ENCODE data around the gene FOXP2.
"Not testable (repeated sequence)": the region's sequence is repeated elsewhere in the genome, so short reads cannot be mapped to it uniquely, and the experiment has no call there.

Gene FOXP2

DNA sequence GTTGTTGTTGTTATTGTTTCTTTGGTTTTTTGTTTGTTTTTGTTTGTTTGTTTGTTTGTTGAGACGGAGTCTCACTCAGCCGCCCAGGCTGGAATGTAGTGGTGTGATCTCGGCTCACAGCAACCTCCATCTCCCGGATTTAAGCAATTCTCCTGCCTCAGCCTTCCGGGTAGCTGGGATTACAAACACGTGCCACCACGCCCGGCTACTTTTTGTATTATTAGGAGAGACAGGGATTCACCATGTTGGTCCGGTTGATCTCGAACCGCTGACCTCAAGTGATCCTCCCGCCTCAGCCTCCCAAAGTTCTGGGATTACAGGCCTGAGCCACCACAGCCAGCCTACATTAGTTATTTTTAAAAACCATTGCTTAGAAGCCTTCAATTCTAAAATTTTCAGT, 45.0 kb downstream of the FOXP2 start:
- Histone ChIP-seq H3K36me3 (ENCODE audit: control insufficient read depth in 2 of 2, insufficient read depth in 2 of 2, low read length in 2 of 2) (no peaks in the 10 kb centered on the region), H3K4me3 (ENCODE audit: low read length in 2 of 2) (no peak overlapping the region), H3K27me3 (ENCODE audit: control insufficient read depth in 1 of 2, insufficient read depth in 2 of 2, low read length in 2 of 2) (no peaks in the 10 kb centered on the region), H3K9me3 (ENCODE audit: control insufficient read depth in 2 of 2, low read length in 2 of 2) (no peaks in the 10 kb centered on the region), H3K9ac (ENCODE audit: low read length in 2 of 2) (no peak overlapping the region), H3K27ac (ENCODE audit: low read length) (no peak overlapping the region), H3K4me1 (ENCODE audit: control insufficient read depth, insufficient read depth, low read length) (no peaks in the 10 kb centered on the region)

DNA sequence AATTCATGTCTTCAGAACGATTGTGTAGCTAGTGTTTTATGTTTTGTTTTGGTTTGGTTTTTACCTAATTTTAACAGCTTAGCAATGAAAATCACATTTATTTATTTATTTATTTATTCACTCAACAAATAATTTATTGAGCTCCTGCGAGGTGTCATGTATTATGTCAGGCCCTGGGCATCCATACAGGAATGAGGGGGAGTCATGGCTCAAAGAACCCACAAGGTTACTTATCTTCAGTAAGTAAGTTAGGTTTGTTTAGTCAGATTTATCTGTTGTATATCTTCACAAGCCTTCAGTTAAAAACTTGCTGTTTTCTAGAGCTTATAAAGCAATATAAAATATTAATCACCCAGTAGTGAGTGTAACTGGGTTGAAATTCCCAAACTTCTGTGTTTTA, 45.4 kb downstream of the FOXP2 start:
- Histone ChIP-seq H3K9me3 (ENCODE audit: control insufficient read depth in 2 of 2, low read length in 2 of 2) (no peaks in the 10 kb centered on the region), H3K27ac (ENCODE audit: low read length) (no peak overlapping the region), H3K36me3 (ENCODE audit: control insufficient read depth in 2 of 2, insufficient read depth in 2 of 2, low read length in 2 of 2) (no peaks in the 10 kb centered on the region), H3K27me3 (ENCODE audit: control insufficient read depth in 1 of 2, insufficient read depth in 2 of 2, low read length in 2 of 2) (no peaks in the 10 kb centered on the region), H3K4me1 (ENCODE audit: control insufficient read depth, insufficient read depth, low read length) (no peaks in the 10 kb centered on the region), H3K4me3 (ENCODE audit: low read length in 2 of 2) (no peak overlapping the region), H3K9ac (ENCODE audit: low read length in 2 of 2) (no peak overlapping the region)

DNA sequence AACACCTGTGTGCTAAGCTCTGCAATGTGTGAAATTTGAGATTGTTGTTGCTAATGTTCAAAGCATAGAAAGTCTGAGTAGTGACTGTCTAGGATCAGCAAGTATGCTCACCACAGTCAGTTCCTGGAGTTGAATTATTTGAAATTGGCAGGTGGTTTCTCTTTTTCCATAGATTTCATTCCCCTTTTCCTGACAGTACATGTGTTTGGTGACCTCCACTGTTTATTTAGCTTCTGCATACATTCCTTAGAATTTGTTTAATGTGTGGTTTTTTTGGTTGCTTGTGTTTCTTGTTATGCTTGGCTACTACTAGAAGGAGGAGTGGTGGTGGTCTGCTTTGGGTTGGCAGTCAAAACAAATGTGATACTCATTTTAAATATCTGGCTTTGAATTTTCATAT, 52.3 kb downstream of the FOXP2 start:
- Histone ChIP-seq H3K4me1 (ENCODE audit: control insufficient read depth, insufficient read depth, low read length) (no peaks in the 10 kb centered on the region), H3K9ac (ENCODE audit: low read length in 2 of 2) (no peak overlapping the region), H3K9me3 (ENCODE audit: control insufficient read depth in 2 of 2, low read length in 2 of 2) (no peaks in the 10 kb centered on the region), H3K36me3 (ENCODE audit: control insufficient read depth in 2 of 2, insufficient read depth in 2 of 2, low read length in 2 of 2) (no peaks in the 10 kb centered on the region), H3K27ac (ENCODE audit: low read length) (no peak overlapping the region), H3K4me3 (ENCODE audit: low read length in 2 of 2) (no peak overlapping the region), H3K27me3 (ENCODE audit: control insufficient read depth in 1 of 2, insufficient read depth in 2 of 2, low read length in 2 of 2) (no peaks in the 10 kb centered on the region)

DNA sequence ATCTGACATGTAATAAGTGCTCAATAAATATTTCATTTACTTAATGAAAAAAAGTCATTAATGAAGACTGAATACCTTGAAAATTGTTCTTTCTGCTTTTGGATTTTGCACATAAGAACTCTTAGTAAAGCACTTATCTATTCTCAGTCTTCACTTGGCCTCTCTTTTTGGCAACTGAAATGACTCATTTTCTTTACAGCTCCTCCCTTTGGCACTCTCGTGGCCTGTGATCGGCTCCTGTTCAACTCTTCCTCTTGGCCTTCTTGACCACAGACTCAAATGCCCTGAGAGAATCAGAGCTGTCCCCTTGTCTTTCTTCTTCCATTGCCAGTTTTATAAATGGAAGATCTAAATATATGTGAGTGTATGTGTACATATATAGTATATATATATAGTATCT, 54.2 kb downstream of the FOXP2 start:
- no peaks in the 10 kb centered on the region for H3K4me1 ChIP-seq (ENCODE audit: control insufficient read depth, insufficient read depth, low read length)
- H3K9me3 ChIP-seq (ENCODE audit: control insufficient read depth in 2 of 2, low read length in 2 of 2) = no peaks in the 10 kb centered on the region
- H3K27ac ChIP-seq (ENCODE audit: low read length) = no peak overlapping the region
- H3K4me3 ChIP-seq (ENCODE audit: low read length in 2 of 2) = no peak overlapping the region
- no peaks in the 10 kb centered on the region for H3K27me3 ChIP-seq (ENCODE audit: control insufficient read depth in 1 of 2, insufficient read depth in 2 of 2, low read length in 2 of 2)
- no peak overlapping the region for H3K9ac ChIP-seq (ENCODE audit: low read length in 2 of 2)
- H3K36me3 ChIP-seq (ENCODE audit: control insufficient read depth in 2 of 2, insufficient read depth in 2 of 2, low read length in 2 of 2) = no peaks in the 10 kb centered on the region

DNA sequence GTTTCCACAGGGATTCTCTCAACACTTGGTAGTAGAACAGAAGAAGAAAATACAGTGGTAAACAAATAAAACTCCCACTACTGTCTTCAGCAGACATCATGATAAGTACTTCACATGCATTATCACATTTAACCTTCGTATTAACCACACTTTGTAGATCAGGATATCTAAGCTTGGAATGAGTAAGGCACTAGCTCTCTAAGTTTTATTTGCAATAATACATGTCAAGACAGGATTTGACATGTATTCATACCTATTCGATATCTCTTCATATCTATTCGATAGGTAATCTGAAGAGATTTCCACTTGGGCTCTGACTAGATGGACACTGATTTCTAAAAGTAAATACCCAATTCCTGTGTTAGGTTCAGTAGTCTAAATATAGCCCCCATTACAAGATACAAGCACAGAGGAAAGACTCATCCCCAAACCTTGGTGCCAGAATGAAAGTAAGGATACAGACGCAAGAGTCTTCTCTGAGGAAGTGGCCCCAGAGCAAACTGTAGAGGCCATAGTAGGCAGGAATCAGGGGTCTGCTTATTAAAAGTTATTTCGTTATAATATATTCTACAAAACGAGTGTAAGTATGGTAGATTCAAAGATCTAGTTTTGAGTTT, 58.4 kb downstream of the FOXP2 start:
- Histone ChIP-seq H3K9me3 (ENCODE audit: control insufficient read depth in 2 of 2, low read length in 2 of 2) (no peaks in the 10 kb centered on the region), H3K27me3 (ENCODE audit: control insufficient read depth in 1 of 2, insufficient read depth in 2 of 2, low read length in 2 of 2) (no peaks in the 10 kb centered on the region), H3K4me3 (ENCODE audit: low read length in 2 of 2) (no peak overlapping the region), H3K36me3 (ENCODE audit: control insufficient read depth in 2 of 2, insufficient read depth in 2 of 2, low read length in 2 of 2) (no peaks in the 10 kb centered on the region), H3K27ac (ENCODE audit: low read length) (no peak overlapping the region), H3K9ac (ENCODE audit: low read length in 2 of 2) (no peak overlapping the region), H3K4me1 (ENCODE audit: control insufficient read depth, insufficient read depth, low read length) (no peaks in the 10 kb centered on the region)

DNA sequence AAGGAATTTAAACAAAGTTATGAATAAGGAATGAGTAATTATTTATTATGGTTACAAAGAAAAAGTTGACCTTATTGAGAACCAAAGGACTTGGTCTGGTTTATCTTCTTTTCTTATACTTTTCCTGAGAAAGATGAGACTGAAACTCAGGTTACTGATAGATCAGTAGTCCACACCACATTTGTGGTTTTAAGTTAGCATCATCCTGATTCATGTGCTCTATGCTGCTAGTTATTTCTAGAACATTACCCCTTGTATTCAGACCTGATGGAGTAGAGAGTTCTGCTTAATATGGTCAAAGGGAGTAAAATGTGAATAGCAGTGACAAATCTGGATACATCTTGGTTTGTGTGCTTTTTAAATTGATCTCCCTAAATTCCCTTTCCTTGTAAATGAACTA, 63.8 kb downstream of the FOXP2 start:
- Histone ChIP-seq H3K36me3 (ENCODE audit: control insufficient read depth in 2 of 2, insufficient read depth in 2 of 2, low read length in 2 of 2) (no peaks in the 10 kb centered on the region), H3K9me3 (ENCODE audit: control insufficient read depth in 2 of 2, low read length in 2 of 2) (no peaks in the 10 kb centered on the region), H3K27ac (ENCODE audit: low read length) (no peak overlapping the region), H3K4me1 (ENCODE audit: control insufficient read depth, insufficient read depth, low read length) (no peaks in the 10 kb centered on the region), H3K4me3 (ENCODE audit: low read length in 2 of 2) (no peak overlapping the region), H3K27me3 (ENCODE audit: control insufficient read depth in 1 of 2, insufficient read depth in 2 of 2, low read length in 2 of 2) (no peaks in the 10 kb centered on the region), H3K9ac (ENCODE audit: low read length in 2 of 2) (no peak overlapping the region)

DNA sequence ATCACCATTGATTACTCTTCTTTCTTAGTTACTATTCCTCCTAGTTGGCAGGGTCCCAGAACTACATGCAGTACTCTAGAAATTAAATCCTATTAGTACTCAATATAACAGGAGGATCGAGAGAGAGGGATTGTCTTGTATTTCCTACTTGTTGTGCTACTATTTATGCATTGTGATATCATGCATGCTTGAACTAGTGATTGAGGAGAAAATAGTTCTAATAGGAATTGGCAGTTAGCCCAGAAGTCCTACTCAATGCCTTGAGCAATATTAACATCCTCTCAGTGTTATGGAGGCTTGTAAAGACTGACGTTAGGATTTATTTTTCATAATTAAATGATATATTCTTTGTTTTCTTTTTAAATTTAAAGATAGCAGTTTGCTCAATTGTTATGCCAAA, 67.4 kb downstream of the FOXP2 start:
- H3K27ac ChIP-seq (ENCODE audit: low read length) = no peak overlapping the region
- no peak overlapping the region for H3K4me3 ChIP-seq (ENCODE audit: low read length in 2 of 2)
- no peak overlapping the region for H3K9ac ChIP-seq (ENCODE audit: low read length in 2 of 2)
- H3K27me3 ChIP-seq (ENCODE audit: control insufficient read depth in 1 of 2, insufficient read depth in 2 of 2, low read length in 2 of 2) = no peaks in the 10 kb centered on the region
- no peaks in the 10 kb centered on the region for H3K9me3 ChIP-seq (ENCODE audit: control insufficient read depth in 2 of 2, low read length in 2 of 2)
- H3K4me1 ChIP-seq (ENCODE audit: control insufficient read depth, insufficient read depth, low read length) = no peaks in the 10 kb centered on the region
- no peaks in the 10 kb centered on the region for H3K36me3 ChIP-seq (ENCODE audit: control insufficient read depth in 2 of 2, insufficient read depth in 2 of 2, low read length in 2 of 2)

DNA sequence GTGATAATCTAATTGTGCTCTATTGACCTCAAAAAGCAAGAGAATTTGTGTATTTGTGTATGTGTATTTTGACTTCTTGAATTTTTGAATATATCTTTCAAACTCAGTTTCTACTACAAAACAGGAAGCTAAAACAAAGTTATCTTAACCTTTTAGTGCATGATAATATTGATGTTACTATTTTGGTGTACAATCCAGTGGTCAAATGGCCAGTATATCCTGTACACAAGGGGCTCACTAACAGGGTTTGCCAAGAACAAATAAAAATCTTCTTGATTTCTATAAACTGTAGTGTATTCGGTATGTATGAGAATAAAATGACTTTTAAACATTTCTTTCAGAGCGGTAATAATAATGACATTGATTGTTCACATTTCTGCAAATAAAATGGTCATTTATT, 69.6 kb downstream of the FOXP2 start:
- Histone ChIP-seq H3K27ac (ENCODE audit: low read length) (no peak overlapping the region), H3K9ac (ENCODE audit: low read length in 2 of 2) (no peak overlapping the region), H3K36me3 (ENCODE audit: control insufficient read depth in 2 of 2, insufficient read depth in 2 of 2, low read length in 2 of 2) (no peaks in the 10 kb centered on the region), H3K4me1 (ENCODE audit: control insufficient read depth, insufficient read depth, low read length) (no peaks in the 10 kb centered on the region), H3K4me3 (ENCODE audit: low read length in 2 of 2) (no peak overlapping the region), H3K9me3 (ENCODE audit: control insufficient read depth in 2 of 2, low read length in 2 of 2) (no peaks in the 10 kb centered on the region), H3K27me3 (ENCODE audit: control insufficient read depth in 1 of 2, insufficient read depth in 2 of 2, low read length in 2 of 2) (no peaks in the 10 kb centered on the region)

DNA sequence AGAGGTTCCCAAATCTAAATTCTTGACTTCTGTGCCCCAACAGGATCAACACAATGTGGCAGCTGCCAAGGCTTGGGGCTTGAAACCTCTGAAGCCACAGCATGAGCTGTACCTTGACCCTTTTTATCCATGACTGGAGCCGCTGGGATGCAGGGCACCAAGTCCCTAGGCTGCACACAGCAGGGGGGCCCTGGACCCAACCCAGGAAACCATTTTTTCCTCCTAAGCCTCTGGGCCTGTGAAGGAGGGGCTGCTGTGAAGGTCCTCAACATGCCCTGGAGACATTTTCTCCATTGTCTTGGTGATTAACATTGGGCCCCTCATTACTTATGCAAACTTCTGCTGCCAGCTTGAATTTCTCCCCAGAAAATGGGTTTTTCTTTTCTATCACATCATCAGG, 72.6 kb downstream of the FOXP2 start:
- no peaks in the 10 kb centered on the region for H3K4me1 ChIP-seq (ENCODE audit: control insufficient read depth, insufficient read depth, low read length)
- H3K4me3 ChIP-seq (ENCODE audit: low read length in 2 of 2) = no peak overlapping the region
- no peaks in the 10 kb centered on the region for H3K9me3 ChIP-seq (ENCODE audit: control insufficient read depth in 2 of 2, low read length in 2 of 2)
- H3K27ac ChIP-seq (ENCODE audit: low read length) = no peak overlapping the region
- no peak overlapping the region for H3K9ac ChIP-seq (ENCODE audit: low read length in 2 of 2)
- H3K36me3 ChIP-seq (ENCODE audit: control insufficient read depth in 2 of 2, insufficient read depth in 2 of 2, low read length in 2 of 2) = no peaks in the 10 kb centered on the region
- no peaks in the 10 kb centered on the region for H3K27me3 ChIP-seq (ENCODE audit: control insufficient read depth in 1 of 2, insufficient read depth in 2 of 2, low read length in 2 of 2)

DNA sequence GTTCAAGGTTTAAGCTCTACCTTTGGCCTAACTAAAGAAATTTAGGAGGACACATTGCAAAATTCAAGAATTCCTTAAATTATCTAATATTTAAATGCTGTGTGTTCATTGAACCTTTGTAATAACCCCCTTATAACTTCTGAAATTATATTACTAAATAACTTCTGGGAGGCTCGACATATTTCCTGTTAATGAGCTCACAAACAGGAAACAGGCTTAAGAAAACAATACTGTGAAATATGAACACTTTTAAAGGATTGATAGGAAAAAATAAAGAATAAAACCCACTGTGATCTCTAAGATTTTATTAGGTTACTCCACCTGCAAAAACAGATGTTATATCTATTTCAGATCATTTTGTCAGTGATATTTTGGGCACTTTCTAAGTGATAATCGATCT, 74.1 kb downstream of the FOXP2 start:
- Histone ChIP-seq H3K9ac (ENCODE audit: low read length in 2 of 2) (no peak overlapping the region), H3K4me1 (ENCODE audit: control insufficient read depth, insufficient read depth, low read length) (peaks cover 4% of the 10 kb centered on the region), H3K4me3 (ENCODE audit: low read length in 2 of 2) (no peak overlapping the region), H3K27me3 (ENCODE audit: control insufficient read depth in 1 of 2, insufficient read depth in 2 of 2, low read length in 2 of 2) (no peaks in the 10 kb centered on the region), H3K27ac (ENCODE audit: low read length) (no peak overlapping the region), H3K9me3 (ENCODE audit: control insufficient read depth in 2 of 2, low read length in 2 of 2) (no peaks in the 10 kb centered on the region), H3K36me3 (ENCODE audit: control insufficient read depth in 2 of 2, insufficient read depth in 2 of 2, low read length in 2 of 2) (no peaks in the 10 kb centered on the region)

DNA sequence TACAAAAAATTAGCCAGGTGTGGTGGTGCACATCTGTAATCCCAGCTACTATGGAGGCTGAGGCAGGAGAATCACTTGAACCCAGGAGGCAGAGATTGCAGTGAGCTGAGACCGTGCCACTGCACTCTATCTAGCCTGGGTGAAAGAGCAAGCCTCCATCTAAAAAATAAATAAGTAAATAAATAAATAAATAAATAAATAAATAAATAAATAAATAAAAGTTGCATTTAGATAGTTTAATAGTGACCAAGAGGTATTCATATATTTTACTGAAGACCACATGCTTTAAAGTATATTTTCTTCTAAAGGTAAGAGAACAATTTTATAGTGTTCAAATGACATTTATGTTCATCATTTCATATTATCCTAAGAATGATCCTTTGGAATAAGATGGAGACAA, 82.9 kb downstream of the FOXP2 start:
- not testable (repeated sequence) for H3K27ac ChIP-seq (ENCODE audit: low read length); H3K9me3 ChIP-seq (ENCODE audit: control insufficient read depth in 2 of 2, low read length in 2 of 2); H3K4me1 ChIP-seq (ENCODE audit: control insufficient read depth, insufficient read depth, low read length); H3K27me3 ChIP-seq (ENCODE audit: control insufficient read depth in 1 of 2, insufficient read depth in 2 of 2, low read length in 2 of 2); H3K4me3 ChIP-seq (ENCODE audit: low read length in 2 of 2); H3K9ac ChIP-seq (ENCODE audit: low read length in 2 of 2); H3K36me3 ChIP-seq (ENCODE audit: control insufficient read depth in 2 of 2, insufficient read depth in 2 of 2, low read length in 2 of 2)
